ENCODE results near the gene SLC22A3. TPM values are rescaled to one million over a fixed set of nuclear protein-coding genes. Genes with fewer than 3 reads are reported as not detected.
A peak's percentile ranks its signal among the peaks of the same experiment; 100 is the strongest.

SLC22A3 gene
- total and polyA plus RNA-seq, 2 of the 4 experiments (the other 2 are of a cell fraction) = not detected

GRCh38 chr6:160355001-160355400 is 6.8 kb downstream of the SLC22A3 start:
- no peak overlapping the region for H3K27ac ChIP-seq (ENCODE audit: insufficient read depth, low read length)
- H3K18ac ChIP-seq (ENCODE audit: low read depth, low read length) = no peak overlapping the region
- POLR2A ChIA-PET (ENCODE audit: unreplicated experiment) = no interaction called here
- no peak overlapping the region for H3K4me3 ChIP-seq (ENCODE audit: insufficient read depth, low read depth, low read length)
- H3K9me3 ChIP-seq (ENCODE audit: control insufficient read depth, insufficient read depth, low read length) = peaks cover 2% of the 10 kb centered on the region; the same call in 1 of the 2 replicates
- no peak overlapping the region for H4K5ac ChIP-seq (ENCODE audit: low read depth, low read length)
- H3K14ac ChIP-seq (replicated peaks; ENCODE audit: low read depth, low read length) = no peak overlapping the region
- in situ Hi-C loops (cut with MboI; ENCODE audit: low sequenced_read_pairs) (no loop called here), dilution Hi-C loops (cut with HindIII; ENCODE audit: low sequenced_read_pairs, unreplicated experiment) (no loop called here), intact Hi-C loops (cut with micrococcal nuclease) (no loop called here)
- no peak overlapping the region for H2BK120ac ChIP-seq (ENCODE audit: low read depth, low read length)
- no peaks in the 10 kb centered on the region for H3K4me1 ChIP-seq (ENCODE audit: control insufficient read depth, insufficient read depth, low read length)
- CTCF ChIA-PET = no interaction called here
- DNase-seq (no peak), ATAC-seq (ENCODE audit: low read depth) (no peak)
- no peaks in the 10 kb centered on the region for H3K36me3 ChIP-seq (ENCODE audit: control insufficient read depth, insufficient read depth, low read length)
- H2BK20ac ChIP-seq (ENCODE audit: low read depth, low read length) = no peak overlapping the region
- H4K8ac ChIP-seq (ENCODE audit: low read depth in 2 of 2, low read length in 2 of 2) = no peak overlapping the region
- no peak overlapping the region for H3K56ac ChIP-seq (ENCODE audit: extremely low read depth, insufficient read depth, low read length)
- H4K91ac ChIP-seq (ENCODE audit: insufficient read depth, low read depth, low read length) = no peak overlapping the region
- no peaks in the 10 kb centered on the region for H3K79me1 ChIP-seq (ENCODE audit: low read depth in 1 of 2, low read length in 2 of 2)
- H2AK9ac ChIP-seq (replicated peaks; ENCODE audit: low read depth, low read length, poor library complexity) = no peak overlapping the region
- no peak overlapping the region for H3K4ac ChIP-seq (ENCODE audit: low read depth, low read length)
- H3K9me1 ChIP-seq (ENCODE audit: insufficient read depth, low read length) = no peaks in the 10 kb centered on the region
- TF ChIP-seq CTCF (conservative IDR thresholded peaks at IDR 0.05; ENCODE audit: low read depth, low read length) (no peak), RAD21 (IDR thresholded peaks at IDR 0.05; ENCODE audit: low read length) (no peak), MAFK (IDR thresholded peaks at IDR 0.05; ENCODE audit: low read depth, low read length) (no peak), CEBPB (IDR thresholded peaks at IDR 0.05; ENCODE audit: low read depth, low read length) (no peak), USF2 (IDR thresholded peaks at IDR 0.05; ENCODE audit: low read depth, low read length) (no peak), RCOR1 (IDR thresholded peaks at IDR 0.05; ENCODE audit: insufficient replicate concordance, low read length) (no peak), BHLHE40 (IDR thresholded peaks at IDR 0.05; ENCODE audit: low read depth, low read length) (no peak), MAZ (IDR thresholded peaks at IDR 0.05; ENCODE audit: borderline replicate concordance, low read depth, low read length) (no peak), MXI1 (IDR thresholded peaks at IDR 0.05; ENCODE audit: borderline replicate concordance, low read depth, low read length) (no peak)
- no peak overlapping the region for H2AK5ac ChIP-seq (ENCODE audit: low read depth, low read length)
- no peak overlapping the region for H2BK5ac ChIP-seq (ENCODE audit: low read depth, low read length, poor library complexity, severe bottlenecking)
- H2AFZ ChIP-seq (replicated peaks; ENCODE audit: low read length, poor library complexity) = peak overlapping the region; percentile 29
- no peaks in the 10 kb centered on the region for H4K20me1 ChIP-seq (ENCODE audit: insufficient read depth, low read length)
- H3K4me2 ChIP-seq (ENCODE audit: low read depth, low read length) = no peak overlapping the region
- H3K23ac ChIP-seq (ENCODE audit: low read depth, low read length) = no peak overlapping the region
- no peak overlapping the region for H2BK15ac ChIP-seq (ENCODE audit: low read depth, low read length)
- peaks cover under 1% of the 10 kb centered on the region; the same call in 1 of the 2 replicates for H3K27me3 ChIP-seq (ENCODE audit: control insufficient read depth, insufficient read depth, low read length)
- BruUV-seq (replicated peaks) = no TSS peak
- H3K9ac ChIP-seq (ENCODE audit: low read depth, low read length) = no peak overlapping the region
- WGBS, 2 experiments (ENCODE audit: extremely low coverage in 2 of 2, insufficient read length in 1 of 2) = 20% methylated on average over 1 of the region's 7 CpGs; no CpG with 5 or more reads in 1 of the 2 experiments
